ENCODE data around the gene TSPOAP1. TPM values are rescaled to one million over a fixed set of nuclear protein-coding genes. Genes with fewer than 3 reads are reported as not detected.
A peak's percentile ranks its signal among the peaks of the same experiment; 100 is the strongest.

TSPOAP1 gene
- total and polyA plus RNA-seq, 2 of the 4 experiments (the other 2 are of a cell fraction): 0.90 to 1.6 TPM

DNA sequence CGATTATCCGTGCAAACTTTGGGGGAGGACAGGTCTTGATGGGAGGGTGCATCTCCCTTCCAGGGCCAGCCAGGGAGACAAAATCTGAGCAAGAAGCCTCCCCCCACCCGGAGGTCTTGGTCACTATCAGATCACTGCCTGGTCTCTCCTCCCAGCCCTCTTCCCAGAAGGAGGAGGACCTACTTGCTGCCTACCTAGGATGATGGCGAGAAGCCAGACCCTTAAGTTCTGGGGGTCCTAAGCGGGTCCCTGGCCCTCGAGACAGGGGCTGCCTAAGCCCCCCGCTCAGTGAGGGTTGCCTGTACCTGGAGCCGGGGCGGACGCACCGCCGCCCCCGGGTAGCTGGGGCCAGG lies 4.6 kb downstream of the TSPOAP1 start:
- H2BK20ac ChIP-seq (ENCODE audit: low read depth, low read length): 0 out of 2 replicates have a peak overlapping the region, but pooled peaks have one; percentile 35
- H2AK5ac ChIP-seq (ENCODE audit: low read depth, low read length): peak overlapping the region; percentile 50
- in situ Hi-C loops (cut with MboI; ENCODE audit: low sequenced_read_pairs): no loop called here
- H3K27me3 ChIP-seq (ENCODE audit: control insufficient read depth, insufficient read depth, low read length): peaks cover 5% of the 10 kb centered on the region; the same call in 1 of the 2 replicates
- ChIA-PET POLR2A (ENCODE audit: unreplicated experiment) (no interaction called here), CTCF (interaction anchor here (0.5 kb wide), 1 partner anchor 125 kb away, joined by 3 read pairs; no protein-coding TSS in a partner anchor)
- H4K20me1 ChIP-seq (ENCODE audit: insufficient read depth, low read length): no peaks in the 10 kb centered on the region
- BruUV-seq (replicated peaks): no TSS peak
- peak overlapping the region; percentile 66 for H3K4me2 ChIP-seq (ENCODE audit: low read depth, low read length)
- 0 out of 2 replicates have a peak overlapping the region, but pooled peaks have one; percentile 49 for H3K23ac ChIP-seq (ENCODE audit: low read depth, low read length)
- peak overlapping the region; percentile 91 for H2AFZ ChIP-seq (replicated peaks; ENCODE audit: low read length, poor library complexity)
- H3K9me3 ChIP-seq (ENCODE audit: control insufficient read depth, insufficient read depth, low read length): no peaks in the 10 kb centered on the region
- WGBS, 2 experiments (ENCODE audit: extremely low coverage in 2 of 2, insufficient read length in 1 of 2): 7% methylated on average over 3 of the region's 13 CpGs; no CpG with 5 or more reads in 1 of the 2 experiments
- H4K8ac ChIP-seq (ENCODE audit: low read depth in 2 of 2, low read length in 2 of 2): peak overlapping the region; percentile 66 to 86
- peak overlapping the region; percentile 62 for H4K91ac ChIP-seq (ENCODE audit: insufficient read depth, low read depth, low read length)
- peaks cover 3% of the 10 kb centered on the region; the same call in 1 of the 2 replicates for H3K36me3 ChIP-seq (ENCODE audit: control insufficient read depth, insufficient read depth, low read length)
- H3K27ac ChIP-seq (ENCODE audit: insufficient read depth, low read length): no peak overlapping the region; the same call in 1 of the 2 replicates
- H2BK120ac ChIP-seq (ENCODE audit: low read depth, low read length): peak overlapping the region; percentile 52; the same call in 1 of the 2 replicates
- H3K79me1 ChIP-seq (ENCODE audit: low read depth in 1 of 2, low read length in 2 of 2): no peaks in the 10 kb centered on the region
- intact Hi-C loops (cut with micrococcal nuclease): loop anchor here (2.0 kb wide), 1 partner anchor 29 kb away; the partner anchor contains the start of gene SUPT4H1
- TF ChIP-seq CHD1 (IDR thresholded peaks at IDR 0.05; ENCODE audit: low read depth, low read length): no peak
- TF ChIP-seq CTCF (conservative IDR thresholded peaks at IDR 0.05; ENCODE audit: low read depth, low read length): no peak
- TF ChIP-seq, protein P1, sequence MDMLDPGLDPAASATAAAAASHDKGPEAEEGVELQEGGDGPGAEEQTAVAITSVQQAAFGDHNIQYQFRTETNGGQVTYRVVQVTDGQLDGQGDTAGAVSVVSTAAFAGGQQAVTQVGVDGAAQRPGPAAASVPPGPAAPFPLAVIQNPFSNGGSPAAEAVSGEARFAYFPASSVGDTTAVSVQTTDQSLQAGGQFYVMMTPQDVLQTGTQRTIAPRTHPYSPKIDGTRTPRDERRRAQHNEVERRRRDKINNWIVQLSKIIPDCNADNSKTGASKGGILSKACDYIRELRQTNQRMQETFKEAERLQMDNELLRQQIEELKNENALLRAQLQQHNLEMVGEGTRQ (IDR thresholded peaks at IDR 0.05; ENCODE audit: low read depth, low read length): no peak
- no peak for TF ChIP-seq RCOR1 (IDR thresholded peaks at IDR 0.05; ENCODE audit: insufficient replicate concordance, low read length)
- TF ChIP-seq POLR2A (IDR thresholded peaks at IDR 0.05; ENCODE audit: low read depth, low read length): no peak
- TF ChIP-seq ELK1 (IDR thresholded peaks at IDR 0.05; ENCODE audit: borderline replicate concordance, low read depth, low read length): no peak
- H3K4me1 ChIP-seq (ENCODE audit: control insufficient read depth, insufficient read depth, low read length): peaks cover 8% of the 10 kb centered on the region
- no peak overlapping the region for H2BK5ac ChIP-seq (ENCODE audit: low read depth, low read length, poor library complexity, severe bottlenecking)
- DNase-seq: no peak
- H2BK15ac ChIP-seq (ENCODE audit: low read depth, low read length): no peak overlapping the region
- peak overlapping the region; percentile 62 for H3K4me3 ChIP-seq (ENCODE audit: insufficient read depth, low read depth, low read length)
- H3K9me1 ChIP-seq (ENCODE audit: insufficient read depth, low read length): 0 out of 2 replicates have a peak, but pooled peaks cover 2% of the 10 kb centered on the region
- peak overlapping the region; percentile 59; the same call in 1 of the 2 replicates for H3K14ac ChIP-seq (replicated peaks; ENCODE audit: low read depth, low read length)
- peak overlapping the region; percentile 6; the same call in 1 of the 2 replicates for H3K18ac ChIP-seq (ENCODE audit: low read depth, low read length)
- peak overlapping the region; percentile 77 for H4K5ac ChIP-seq (ENCODE audit: low read depth, low read length)
- dilution Hi-C loops (cut with HindIII; ENCODE audit: low sequenced_read_pairs, unreplicated experiment): no loop called here
- peak overlapping the region; percentile 79 for H3K4ac ChIP-seq (ENCODE audit: low read depth, low read length)
- peak overlapping the region; percentile 62 for H3K9ac ChIP-seq (ENCODE audit: low read depth, low read length)
- peak; percentile 4; the same call in 1 of the 2 replicates for ATAC-seq (ENCODE audit: low read depth)
- peak overlapping the region; percentile 31 for H2AK9ac ChIP-seq (replicated peaks; ENCODE audit: low read depth, low read length, poor library complexity)
- no peak overlapping the region for H3K56ac ChIP-seq (ENCODE audit: extremely low read depth, insufficient read depth, low read length)

Measured in IMR-90 (cell line).